ENCODE measurements around the gene INPP5A.
"Not testable (repeated sequence)": the region's sequence is repeated elsewhere in the genome, so short reads cannot be mapped to it uniquely, and the experiment has no call there.

Gene INPP5A

GRCh38 chr10:132549371-132549770 lies 11.8 kb downstream of the INPP5A start:
- FAIRE-seq, result no peak

- FAIRE-seq, result no peak
Observed at GRCh38 chr10:132550366-132551092, 12.9 kb downstream of the INPP5A start.

GRCh38 chr10:132551093-132551807 lies 13.7 kb downstream of the INPP5A start:
- FAIRE-seq, result no peak

GRCh38 chr10:132551808-132552130 lies 14.2 kb downstream of the INPP5A start:
- FAIRE-seq, result no peak

- not testable (repeated sequence) for FAIRE-seq
Observed at GRCh38 chr10:132552635-132553034, 15.0 kb downstream of the INPP5A start.

GRCh38 chr10:132553568-132553967 lies 16.0 kb downstream of the INPP5A start:
- not testable (repeated sequence) for FAIRE-seq

GRCh38 chr10:132554053-132554990 lies 16.7 kb downstream of the INPP5A start:
- no peak for FAIRE-seq

GRCh38 chr10:132554991-132555647 lies 17.5 kb downstream of the INPP5A start:
- no peak for FAIRE-seq

- FAIRE-seq, result no peak
Observed at GRCh38 chr10:132555648-132556575, 18.3 kb downstream of the INPP5A start.

- no peak for FAIRE-seq
Observed at GRCh38 chr10:132556994-132557441, 19.4 kb downstream of the INPP5A start.

GRCh38 chr10:132557696-132558515 lies 20.3 kb downstream of the INPP5A start:
- FAIRE-seq, result no peak

- FAIRE-seq, result no peak
Observed at GRCh38 chr10:132558516-132559413, 21.2 kb downstream of the INPP5A start.

- FAIRE-seq, result no peak
Observed at GRCh38 chr10:132559538-132559937, 22.0 kb downstream of the INPP5A start.

GRCh38 chr10:132560241-132560731 lies 22.7 kb downstream of the INPP5A start:
- no peak for FAIRE-seq

GRCh38 chr10:132562177-132562915 lies 24.8 kb downstream of the INPP5A start:
- FAIRE-seq, result no peak

- FAIRE-seq, result no peak
Observed at GRCh38 chr10:132562916-132563456, 25.4 kb downstream of the INPP5A start.

- FAIRE-seq, result no peak
Observed at GRCh38 chr10:132563485-132564248, 26.1 kb downstream of the INPP5A start.

GRCh38 chr10:132564249-132564605 lies 26.6 kb downstream of the INPP5A start:
- FAIRE-seq, result no peak
